ENCODE data around the gene MCCC2. TPM values are rescaled to one million over a fixed set of nuclear protein-coding genes. Genes with fewer than 3 reads are reported as not detected.

The MCCC2 gene
- total and polyA plus RNA-seq, 2 of the 13 experiments (the other 11 are each of a cell fraction or from before 2014, with no cell fraction given) = 44.8 to 83.6 TPM

DNA sequence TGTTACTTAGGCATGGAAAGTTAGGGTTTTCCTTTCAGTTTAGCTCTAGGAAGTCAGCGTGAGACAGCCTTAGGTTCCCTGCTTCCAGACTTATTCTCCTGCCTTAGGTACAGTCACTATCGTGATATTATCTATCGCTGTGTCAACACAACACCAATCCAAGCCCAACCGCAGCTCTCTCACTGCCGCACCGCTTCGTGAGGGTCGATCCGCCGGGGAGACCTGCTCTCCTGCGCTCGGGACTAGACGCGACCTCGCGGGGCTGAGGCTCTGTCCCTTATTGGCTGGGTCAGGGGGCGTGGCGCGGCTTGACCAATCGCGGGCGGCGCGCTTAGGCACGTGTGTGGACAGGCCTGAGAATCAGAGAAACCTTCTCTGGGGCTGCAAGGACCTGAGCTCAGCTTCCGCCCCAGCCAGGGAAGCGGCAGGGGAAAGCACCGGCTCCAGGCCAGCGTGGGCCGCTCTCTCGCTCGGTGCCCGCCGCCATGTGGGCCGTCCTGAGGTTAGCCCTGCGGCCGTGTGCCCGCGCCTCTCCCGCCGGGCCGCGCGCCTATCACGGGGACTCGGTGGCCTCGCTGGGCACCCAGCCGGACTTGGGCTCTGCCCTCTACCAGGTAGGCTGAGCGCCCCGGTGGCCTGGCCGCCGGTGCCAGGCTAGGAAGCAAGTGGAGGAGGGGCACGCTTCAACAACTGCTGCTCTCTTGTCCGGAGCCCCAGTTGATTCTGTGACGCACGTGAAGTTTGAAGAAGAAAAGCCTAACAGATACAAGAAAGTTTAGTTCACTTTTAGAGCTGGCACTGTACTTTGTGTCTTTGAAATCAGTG lies at the start of gene MCCC2 (continued):
- no peak for TF ChIP-seq ZKSCAN1 (IDR thresholded peaks at IDR 0.05; ENCODE audit: low read length)
- TF ChIP-seq, protein P1, sequence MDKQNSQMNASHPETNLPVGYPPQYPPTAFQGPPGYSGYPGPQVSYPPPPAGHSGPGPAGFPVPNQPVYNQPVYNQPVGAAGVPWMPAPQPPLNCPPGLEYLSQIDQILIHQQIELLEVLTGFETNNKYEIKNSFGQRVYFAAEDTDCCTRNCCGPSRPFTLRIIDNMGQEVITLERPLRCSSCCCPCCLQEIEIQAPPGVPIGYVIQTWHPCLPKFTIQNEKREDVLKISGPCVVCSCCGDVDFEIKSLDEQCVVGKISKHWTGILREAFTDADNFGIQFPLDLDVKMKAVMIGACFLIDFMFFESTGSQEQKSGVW (CRISPR knock-in tag; IDR thresholded peaks at IDR 0.05; ENCODE audit: borderline replicate concordance) = no peak; the same call in 1 of the 2 replicates
- no peak for TF ChIP-seq ZNF841 (CRISPR knock-in tag; IDR thresholded peaks at IDR 0.05; ENCODE audit: borderline replicate concordance)
- TF ChIP-seq ZFP41 (CRISPR knock-in tag; IDR thresholded peaks at IDR 0.05; ENCODE audit: borderline replicate concordance) = no peak
- TF ChIP-seq SSRP1 (CRISPR knock-in tag; IDR thresholded peaks at IDR 0.05) = no peak; the same call in 1 of the 2 replicates
- peak; percentile 77 for TF ChIP-seq NR2C2 (CRISPR knock-in tag; IDR thresholded peaks at IDR 0.05; ENCODE audit: borderline replicate concordance)
- TF ChIP-seq NR2F6 (IDR thresholded peaks at IDR 0.05) = no peak
- TF ChIP-seq NR2F6 (CRISPR knock-in tag; IDR thresholded peaks at IDR 0.05) = no peak; the same call in 1 of the 2 replicates
- TF ChIP-seq PHB2 (IDR thresholded peaks at IDR 0.05; ENCODE audit: partially characterized antibody) = no peak
- TF ChIP-seq, protein P2, sequence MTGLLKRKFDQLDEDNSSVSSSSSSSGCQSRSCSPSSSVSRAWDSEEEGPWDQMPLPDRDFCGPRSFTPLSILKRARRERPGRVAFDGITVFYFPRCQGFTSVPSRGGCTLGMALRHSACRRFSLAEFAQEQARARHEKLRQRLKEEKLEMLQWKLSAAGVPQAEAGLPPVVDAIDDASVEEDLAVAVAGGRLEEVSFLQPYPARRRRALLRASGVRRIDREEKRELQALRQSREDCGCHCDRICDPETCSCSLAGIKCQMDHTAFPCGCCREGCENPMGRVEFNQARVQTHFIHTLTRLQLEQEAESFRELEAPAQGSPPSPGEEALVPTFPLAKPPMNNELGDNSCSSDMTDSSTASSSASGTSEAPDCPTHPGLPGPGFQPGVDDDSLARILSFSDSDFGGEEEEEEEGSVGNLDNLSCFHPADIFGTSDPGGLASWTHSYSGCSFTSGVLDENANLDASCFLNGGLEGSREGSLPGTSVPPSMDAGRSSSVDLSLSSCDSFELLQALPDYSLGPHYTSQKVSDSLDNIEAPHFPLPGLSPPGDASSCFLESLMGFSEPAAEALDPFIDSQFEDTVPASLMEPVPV (CRISPR knock-in tag; IDR thresholded peaks at IDR 0.05) = peak; percentile 91
- TF ChIP-seq ZNF484 (CRISPR knock-in tag; IDR thresholded peaks at IDR 0.05; ENCODE audit: borderline replicate concordance, low read depth) = no peak
- 0 out of 2 replicates have a peak, but pooled peaks have one; percentile 40 for TF ChIP-seq ZNF598 (CRISPR knock-in tag; IDR thresholded peaks at IDR 0.05; ENCODE audit: borderline replicate concordance)
- TF ChIP-seq, protein P3, sequence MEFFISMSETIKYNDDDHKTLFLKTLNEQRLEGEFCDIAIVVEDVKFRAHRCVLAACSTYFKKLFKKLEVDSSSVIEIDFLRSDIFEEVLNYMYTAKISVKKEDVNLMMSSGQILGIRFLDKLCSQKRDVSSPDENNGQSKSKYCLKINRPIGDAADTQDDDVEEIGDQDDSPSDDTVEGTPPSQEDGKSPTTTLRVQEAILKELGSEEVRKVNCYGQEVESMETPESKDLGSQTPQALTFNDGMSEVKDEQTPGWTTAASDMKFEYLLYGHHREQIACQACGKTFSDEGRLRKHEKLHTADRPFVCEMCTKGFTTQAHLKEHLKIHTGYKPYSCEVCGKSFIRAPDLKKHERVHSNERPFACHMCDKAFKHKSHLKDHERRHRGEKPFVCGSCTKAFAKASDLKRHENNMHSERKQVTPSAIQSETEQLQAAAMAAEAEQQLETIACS (CRISPR knock-in tag; IDR thresholded peaks at IDR 0.05) = 0 out of 2 replicates have a peak, but pooled peaks have one; percentile 46
- peak; percentile 71 for TF ChIP-seq SP2 (CRISPR knock-in tag; IDR thresholded peaks at IDR 0.05)
- TF ChIP-seq, protein P4, sequence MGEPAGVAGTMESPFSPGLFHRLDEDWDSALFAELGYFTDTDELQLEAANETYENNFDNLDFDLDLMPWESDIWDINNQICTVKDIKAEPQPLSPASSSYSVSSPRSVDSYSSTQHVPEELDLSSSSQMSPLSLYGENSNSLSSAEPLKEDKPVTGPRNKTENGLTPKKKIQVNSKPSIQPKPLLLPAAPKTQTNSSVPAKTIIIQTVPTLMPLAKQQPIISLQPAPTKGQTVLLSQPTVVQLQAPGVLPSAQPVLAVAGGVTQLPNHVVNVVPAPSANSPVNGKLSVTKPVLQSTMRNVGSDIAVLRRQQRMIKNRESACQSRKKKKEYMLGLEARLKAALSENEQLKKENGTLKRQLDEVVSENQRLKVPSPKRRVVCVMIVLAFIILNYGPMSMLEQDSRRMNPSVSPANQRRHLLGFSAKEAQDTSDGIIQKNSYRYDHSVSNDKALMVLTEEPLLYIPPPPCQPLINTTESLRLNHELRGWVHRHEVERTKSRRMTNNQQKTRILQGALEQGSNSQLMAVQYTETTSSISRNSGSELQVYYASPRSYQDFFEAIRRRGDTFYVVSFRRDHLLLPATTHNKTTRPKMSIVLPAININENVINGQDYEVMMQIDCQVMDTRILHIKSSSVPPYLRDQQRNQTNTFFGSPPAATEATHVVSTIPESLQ (CRISPR knock-in tag; conservative IDR thresholded peaks at IDR 0.05) = no peak
- peak; percentile 29; the same call in 1 of the 2 replicates for TF ChIP-seq ZNF724P (CRISPR knock-in tag; IDR thresholded peaks at IDR 0.05; ENCODE audit: borderline replicate concordance)
- no peak for TF ChIP-seq SYNCRIP (IDR thresholded peaks at IDR 0.05; ENCODE audit: insufficient read depth, low read depth, low read length)
- peak; percentile 82 for TF ChIP-seq GFI1 (CRISPR knock-in tag; IDR thresholded peaks at IDR 0.05; ENCODE audit: borderline replicate concordance)
- peak; percentile 63; the same call in 1 of the 2 replicates for TF ChIP-seq ZBTB43 (CRISPR knock-in tag; conservative IDR thresholded peaks at IDR 0.05)
- no peak for TF ChIP-seq PAF1 (CRISPR knock-in tag; IDR thresholded peaks at IDR 0.05)
- peak; percentile 72; the same call in 1 of the 2 replicates for TF ChIP-seq ZNF350 (CRISPR knock-in tag; IDR thresholded peaks at IDR 0.05; ENCODE audit: borderline replicate concordance, low read depth)
- no peak for TF ChIP-seq GPN1 (CRISPR knock-in tag; IDR thresholded peaks at IDR 0.05; ENCODE audit: borderline replicate concordance)

Data from HepG2 (cell line).